ENCODE data around the gene GABPB1.

DNA sequence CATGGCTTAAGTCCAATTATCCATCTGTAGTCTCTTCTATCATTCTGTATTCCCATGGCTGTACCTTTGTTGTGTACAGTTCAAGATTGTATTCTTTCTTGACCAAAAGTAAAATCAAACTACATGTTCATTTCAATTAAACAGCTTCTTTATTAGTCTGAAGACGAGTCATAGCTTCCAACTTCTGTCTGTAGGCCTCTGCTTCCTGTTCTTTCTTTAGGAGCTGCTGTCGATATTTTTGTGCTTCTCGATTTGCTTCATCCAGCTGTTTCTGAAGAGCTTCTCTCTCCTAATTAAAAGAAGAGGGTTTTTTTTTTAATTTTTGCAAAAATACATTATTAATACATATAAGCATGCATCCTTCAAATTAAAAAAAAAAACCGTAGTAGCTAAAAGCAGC, 76.5 kb downstream of the GABPB1 start:
- TF ChIP-seq POLR2A (IDR thresholded peaks at IDR 0.05), result no peak
- TF ChIP-seq, protein P1, sequence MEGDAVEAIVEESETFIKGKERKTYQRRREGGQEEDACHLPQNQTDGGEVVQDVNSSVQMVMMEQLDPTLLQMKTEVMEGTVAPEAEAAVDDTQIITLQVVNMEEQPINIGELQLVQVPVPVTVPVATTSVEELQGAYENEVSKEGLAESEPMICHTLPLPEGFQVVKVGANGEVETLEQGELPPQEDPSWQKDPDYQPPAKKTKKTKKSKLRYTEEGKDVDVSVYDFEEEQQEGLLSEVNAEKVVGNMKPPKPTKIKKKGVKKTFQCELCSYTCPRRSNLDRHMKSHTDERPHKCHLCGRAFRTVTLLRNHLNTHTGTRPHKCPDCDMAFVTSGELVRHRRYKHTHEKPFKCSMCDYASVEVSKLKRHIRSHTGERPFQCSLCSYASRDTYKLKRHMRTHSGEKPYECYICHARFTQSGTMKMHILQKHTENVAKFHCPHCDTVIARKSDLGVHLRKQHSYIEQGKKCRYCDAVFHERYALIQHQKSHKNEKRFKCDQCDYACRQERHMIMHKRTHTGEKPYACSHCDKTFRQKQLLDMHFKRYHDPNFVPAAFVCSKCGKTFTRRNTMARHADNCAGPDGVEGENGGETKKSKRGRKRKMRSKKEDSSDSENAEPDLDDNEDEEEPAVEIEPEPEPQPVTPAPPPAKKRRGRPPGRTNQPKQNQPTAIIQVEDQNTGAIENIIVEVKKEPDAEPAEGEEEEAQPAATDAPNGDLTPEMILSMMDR (IDR thresholded peaks at IDR 0.05), result no peak
